Upper lobe of left lung (tissue), 6 donors: ENCODE data around the gene VAMP2. TPM values are rescaled to one million over a fixed set of nuclear protein-coding genes. Genes with fewer than 3 reads are reported as not detected.

Source experiments
- ATAC-seq, 2 donors: fragments of 200-7000 bp; cut with Tn5 transposase; one replicate each; pipeline ENCODE4 v1.9.1; 2022; ENCODE audit warnings: mild to moderate bottlenecking in 2 of 2, moderate library complexity in 2 of 2; ENCODE audit not compliant: low FRiP score in 2 of 2
- DNase-seq, 2 donors: peaks; one replicate each; pipeline ENCODE4 v3.0.0-alpha.2; 2019 to 2020
- H3K27ac ChIP-seq, 4 donors: fragments of 200-600 bp; sonication (generic); one replicate each; pipeline ENCODE4 v1.5.1; 2016 to 2019
- H3K27me3 ChIP-seq, 4 donors: fragments of 200-600 bp; sonication (generic); one replicate each; pipeline ENCODE4 v1.5.1; 2017 to 2019
- H3K36me3 ChIP-seq, 4 donors: fragments of 200-600 bp; sonication (generic); one replicate each; pipeline ENCODE4 v1.5.1; 2016 to 2019
- H3K4me1 ChIP-seq, 4 donors: fragments of 200-600 bp; sonication (generic); one replicate each; pipeline ENCODE4 v1.5.1; 2018 to 2019
- H3K4me3 ChIP-seq, 4 donors: fragments of 200-600 bp; sonication (generic); one replicate each; pipeline ENCODE4 v1.5.1; 2017 to 2019; ENCODE audit warnings: mild to moderate bottlenecking in 2 of 4, moderate library complexity in 1 of 4
- H3K9me3 ChIP-seq, 4 donors: fragments of 200-600 bp; sonication (generic); one replicate each; pipeline ENCODE4 v1.5.1; 2018 to 2019
- EP300 ChIP-seq, 4 donors: sonication (generic); formaldehyde crosslinking; IDR thresholded peaks; one replicate each; pipeline ENCODE4 v1.5.1; 2017; ENCODE audit warnings: antibody characterized with exemption in 4 of 4, control low read depth in 2 of 4
- POLR2A ChIP-seq, 4 donors: fragments of 450-650 bp; IDR thresholded peaks; one replicate each; pipeline ENCODE4 v1.5.1; 2016 to 2017; ENCODE audit warnings: antibody characterized with exemption in 4 of 4, mild to moderate bottlenecking in 2 of 4
- POLR2AphosphoS5 ChIP-seq, 2 donors: sonication (generic); formaldehyde crosslinking; IDR thresholded peaks; one replicate each; pipeline ENCODE4 v1.5.1; 2017; ENCODE audit warnings: antibody characterized with exemption in 2 of 2
- WGBS, 2 donors: methylation state at CpG; one replicate each; pipeline ENCODE4 v1.1.5; 2017 to 2018; 5-methylcytosine and 5-hydroxymethylcytosine counted together
- total RNA-seq, 6 donors: library from RNA; depleted of rRNA in 4 of 6; stranded (reverse); fragments of >200 nt in 4 of 6; gene quantifications; one replicate each; pipeline versions ENCODE4 v1.1.0 to v1.2.1, GENCODE V29; 2016 to 2021
- TF ChIP-seq, protein P1 (sequence below), 6 experiments: fragments of 450-650 bp in 4 of 6; fragments of 200-600 bp in 2 of 6; sonication (generic) in 2 of 6; IDR thresholded peaks; one replicate each; pipeline ENCODE4 v1.5.1; 2016 to 2019; ENCODE audit warnings: antibody characterized with exemption in 6 of 6
- donor health status: DM: no; HTN: no; CAD: no; lungs with moderate emphysema.
- donor health status: DM: no; HTN: yes; CAD: no; lungs with severe emphysema.

VAMP2 gene
- total RNA-seq, 6 donors from 2014 or later: 27.2 to 75.8 (median 49.8) TPM

GRCh38 chr17:8204761-8205555 lies 42.2 kb upstream of the VAMP2 start:
- TF ChIP-seq POLR2AphosphoS5 (IDR thresholded peaks at IDR 0.05): no peak
- no peak for TF ChIP-seq POLR2A (IDR thresholded peaks at IDR 0.05)
- no peak for TF ChIP-seq EP300 (IDR thresholded peaks at IDR 0.05)
- TF ChIP-seq, protein P1, sequence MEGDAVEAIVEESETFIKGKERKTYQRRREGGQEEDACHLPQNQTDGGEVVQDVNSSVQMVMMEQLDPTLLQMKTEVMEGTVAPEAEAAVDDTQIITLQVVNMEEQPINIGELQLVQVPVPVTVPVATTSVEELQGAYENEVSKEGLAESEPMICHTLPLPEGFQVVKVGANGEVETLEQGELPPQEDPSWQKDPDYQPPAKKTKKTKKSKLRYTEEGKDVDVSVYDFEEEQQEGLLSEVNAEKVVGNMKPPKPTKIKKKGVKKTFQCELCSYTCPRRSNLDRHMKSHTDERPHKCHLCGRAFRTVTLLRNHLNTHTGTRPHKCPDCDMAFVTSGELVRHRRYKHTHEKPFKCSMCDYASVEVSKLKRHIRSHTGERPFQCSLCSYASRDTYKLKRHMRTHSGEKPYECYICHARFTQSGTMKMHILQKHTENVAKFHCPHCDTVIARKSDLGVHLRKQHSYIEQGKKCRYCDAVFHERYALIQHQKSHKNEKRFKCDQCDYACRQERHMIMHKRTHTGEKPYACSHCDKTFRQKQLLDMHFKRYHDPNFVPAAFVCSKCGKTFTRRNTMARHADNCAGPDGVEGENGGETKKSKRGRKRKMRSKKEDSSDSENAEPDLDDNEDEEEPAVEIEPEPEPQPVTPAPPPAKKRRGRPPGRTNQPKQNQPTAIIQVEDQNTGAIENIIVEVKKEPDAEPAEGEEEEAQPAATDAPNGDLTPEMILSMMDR (IDR thresholded peaks at IDR 0.05): no peak
- no peak for ATAC-seq
- Histone ChIP-seq H3K36me3 (no peaks in the 10 kb centered on the region), H3K9me3 (no peaks in the 10 kb centered on the region), H3K4me1 (peaks cover 3 to 4% (median 3%) of the 10 kb centered on the region in 4 donors), H3K27me3 (no peaks in the 10 kb centered on the region), H3K4me3 (no peak overlapping the region), H3K27ac (no peak overlapping the region)
- no peak for DNase-seq
- 89 to 91% methylated on average over 17 to 19 of the region's 19 CpGs for whole genome bisulfite sequencing, 2 donors

DNA sequence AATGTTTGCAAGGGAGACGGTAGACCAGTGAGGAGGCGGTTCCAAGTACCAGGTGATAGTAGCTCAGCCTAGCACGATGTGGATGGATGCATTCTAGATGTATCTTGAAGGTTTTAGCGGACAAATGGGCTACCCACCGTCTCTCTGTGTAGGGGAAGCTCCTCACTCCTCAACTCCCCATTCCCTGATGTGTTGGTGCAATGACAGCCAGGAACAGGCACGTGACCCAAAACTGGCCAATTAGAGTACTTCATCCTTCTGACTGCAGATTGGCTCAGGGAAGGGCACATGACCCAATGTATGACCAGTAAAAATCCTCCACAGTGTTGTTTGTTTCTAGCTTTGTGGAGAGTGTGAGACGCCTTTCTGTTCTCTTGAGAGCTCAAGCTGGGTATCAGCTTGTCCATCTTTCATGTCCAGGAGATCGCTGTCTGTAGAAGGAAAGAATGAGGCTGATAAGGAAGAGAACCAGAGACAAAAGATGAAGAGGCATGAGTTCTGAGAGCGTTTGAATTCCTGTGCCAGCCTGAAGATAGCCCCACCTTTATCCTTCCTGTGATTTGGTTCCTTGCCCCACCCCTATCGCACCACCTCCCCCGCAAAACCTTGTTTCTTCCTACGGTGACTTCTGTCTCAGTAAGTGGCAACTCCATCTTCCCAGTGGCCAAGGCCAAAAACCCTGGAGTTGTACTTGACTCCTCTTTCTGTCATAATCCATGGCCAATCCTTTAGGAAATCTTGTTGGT lies 29.5 kb upstream of the VAMP2 start:
- ATAC-seq (peak; percentile 57 to 63), DNase-seq (peak in 1 of 2 donors; percentile 87)
- H3K9me3 ChIP-seq: no peaks in the 10 kb centered on the region
- no peaks in the 10 kb centered on the region for H3K27me3 ChIP-seq
- TF ChIP-seq POLR2AphosphoS5 (IDR thresholded peaks at IDR 0.05): peak; percentile 73 to 74
- TF ChIP-seq, protein P1 (IDR thresholded peaks at IDR 0.05): no peak
- TF ChIP-seq POLR2A (IDR thresholded peaks at IDR 0.05): peak in 2 of 4 donors; percentile 57 to 85
- TF ChIP-seq EP300 (IDR thresholded peaks at IDR 0.05): no peak
- H3K36me3 ChIP-seq: no peaks in the 10 kb centered on the region
- peak overlapping the region; percentile 55 to 87 (median 86) for H3K27ac ChIP-seq
- H3K4me1 ChIP-seq: peaks cover 35 to 47% (median 41%) of the 10 kb centered on the region in 4 donors
- 19 to 21% methylated on average over 12 of the region's 12 CpGs for WGBS, 2 donors
- H3K4me3 ChIP-seq: peak overlapping the region; percentile 13 to 46 (median 27)

DNA sequence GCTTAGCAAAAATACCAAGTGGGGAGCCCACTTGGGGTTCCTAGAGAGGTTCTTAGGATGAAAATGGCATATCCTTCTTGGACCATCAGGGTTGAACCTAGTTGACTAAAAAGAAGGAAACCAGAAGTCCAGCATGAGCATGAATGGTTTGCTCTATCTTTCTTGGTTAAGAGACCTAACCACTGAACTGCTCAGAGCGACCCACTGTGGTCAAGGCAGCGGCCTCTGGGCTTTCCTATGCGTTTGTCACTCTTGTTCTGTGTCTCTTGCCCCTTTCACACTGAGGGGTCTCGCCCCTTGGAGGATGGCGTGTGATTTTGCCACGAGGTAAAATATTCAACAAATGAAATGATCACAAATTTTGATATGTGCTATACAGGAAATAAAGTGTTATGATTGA lies 27.8 kb upstream of the VAMP2 start:
- peaks cover 35 to 58% (median 44%) of the 10 kb centered on the region in 4 donors for H3K4me1 ChIP-seq

GRCh38 chr17:8189711-8190477 lies 27.1 kb upstream of the VAMP2 start, which contains the start of gene BORCS6:
Gene BORCS6 (minus strand): TSS chr17:8190180. CDS start chr17:8190140, 40 bp downstream.
- Histone ChIP-seq H3K27ac (peak within 1 kb of the TSS; percentile 97 to 99 (median 98)), H3K9me3 (no peaks in the 10 kb centered on the region), H3K4me3 (peak within 1 kb of the TSS; percentile 65 to 80 (median 72)), H3K4me1 (peaks cover 35 to 63% (median 44%) of the 10 kb centered on the region in 4 donors), H3K36me3 (no peaks in the 10 kb centered on the region), H3K27me3 (no peaks in the 10 kb centered on the region)
- 0 to 1% methylated on average over 13 to 57 of the region's 70 CpGs for WGBS, 2 donors
- DNase-seq (peak; percentile 94 to 99), ATAC-seq (peak; percentile 85 to 92)
- TF ChIP-seq POLR2AphosphoS5 (IDR thresholded peaks at IDR 0.05) (peak; percentile 70 to 94), EP300 (IDR thresholded peaks at IDR 0.05) (no peak), POLR2A (IDR thresholded peaks at IDR 0.05) (peak in 3 of 4 donors; percentile 54 to 89 (median 87))
- TF ChIP-seq, protein P1 (IDR thresholded peaks at IDR 0.05): peak in 3 of 6 experiments; percentile 11 to 41 (median 31)

More for the DNA sequence above, 27.8 kb upstream of the VAMP2 start:
- peak overlapping the region in 2 of 4 donors; percentile 65 to 80 for H3K4me3 ChIP-seq
- H3K27ac ChIP-seq: peak overlapping the region; percentile 97 to 99 (median 98)
- WGBS, 2 donors: 24 to 38% methylated on average over 6 of the region's 6 CpGs
- H3K27me3 ChIP-seq: no peaks in the 10 kb centered on the region
- ATAC-seq (no peak), DNase-seq (no peak)
- H3K9me3 ChIP-seq: no peaks in the 10 kb centered on the region
- TF ChIP-seq POLR2AphosphoS5 (IDR thresholded peaks at IDR 0.05) (no peak), EP300 (IDR thresholded peaks at IDR 0.05) (no peak), POLR2A (IDR thresholded peaks at IDR 0.05) (no peak)
- TF ChIP-seq, protein P1 (IDR thresholded peaks at IDR 0.05): no peak
- no peaks in the 10 kb centered on the region for H3K36me3 ChIP-seq
